Psoas muscle (tissue), 8 donors: ENCODE data around the gene LRRC46. TPM values are rescaled to one million over a fixed set of nuclear protein-coding genes. Genes with fewer than 3 reads are reported as not detected.

Experiments used
- ATAC-seq, 4 donors: fragments of 200-7000 bp; cut with Tn5 transposase; one replicate each; pipeline ENCODE4 v1.9.1; 2020; ENCODE audit warnings: moderate library complexity in 3 of 4, mild to moderate bottlenecking in 2 of 4
- DNase-seq, 2 donors: peaks; one replicate each; pipeline ENCODE4 v3.0.0-alpha.2; 2020
- H3K27ac ChIP-seq: fragments of 200-600 bp; one replicate; pipeline ENCODE4 v1.8.0; 2022
- H3K27me3 ChIP-seq, 3 donors: fragments of 200-600 bp in 1 of 3; one replicate each; pipeline versions ENCODE4 v1.6.1 to v1.8.0; 2013 to 2022; ENCODE audit warnings: low read length in 2 of 3, mild to moderate bottlenecking in 2 of 3, moderate library complexity in 1 of 3; ENCODE audit not compliant: insufficient read depth in 3 of 3
- H3K36me3 ChIP-seq, 2 donors: fragments of 200-600 bp in 1 of 2; one replicate each; pipeline versions ENCODE4 v1.6.1 to v1.8.0; 2013 to 2022; ENCODE audit warnings: low read depth in 1 of 2, mild to moderate bottlenecking in 1 of 2, moderate library complexity in 1 of 2; ENCODE audit not compliant: insufficient read depth in 1 of 2
- H3K4me1 ChIP-seq: fragments of 200-600 bp; one replicate; pipeline ENCODE4 v1.8.0; 2022
- H3K4me3 ChIP-seq: fragments of 200-600 bp; one replicate; pipeline ENCODE4 v1.8.0; 2022; ENCODE audit warnings: mild to moderate bottlenecking
- H3K9me3 ChIP-seq: fragments of 200-600 bp; one replicate; pipeline ENCODE4 v1.8.0; 2022
- WGBS, 3 donors: extraction: QIAGEN DNeasy Blood & Tissue Kit; methylation state at CpG; one replicate each; pipeline versions ENCODE4 v1.1.6 to v1.1.7; 2013; 5-methylcytosine and 5-hydroxymethylcytosine counted together
- intact Hi-C, 2 donors: fragments of 100-400 bp; cut with DNase I; formaldehyde crosslinking; loops; one replicate each; pipeline versions ENCODE4 v1.11.0 to v1.14.2; 2022
- polyA plus RNA-seq, 3 donors: library from polyadenylated mRNA; stranded (reverse); fragments of 200-250 nt; gene quantifications; one replicate each; pipeline ENCODE4 v1.2.3, GENCODE V29; 2013
- total RNA-seq, 4 donors: library from RNA; stranded (reverse); fragmentation: NEBNext Ultra II Directional in 2 of 4; extraction: Animal tissue kit (Norgen Biotek cat#: 25700) in 2 of 4; gene quantifications; one replicate each; pipeline versions ENCODE4 v1.2.1 to v1.2.4, GENCODE V29; 2021 to 2023
- TF ChIP-seq, protein P1 (sequence below): fragments of 200-600 bp; IDR thresholded peaks from one replicate; pipeline ENCODE4 v1.8.0; 2022; ENCODE audit warnings: antibody characterized with exemption
- donor health status: healthy with polysubstance abuse.
- donor health status: DM: no; HTN: no; CAD: no; lungs with moderate emphysema.
- donor health status: Bipolar disorder and iron deficiency.
- donor health status: healthy.
- donor health status: DM: yes; HTN: yes; CAD: no.
- donor health status: DM: no; HTN: no; CAD: no.
- donor health status: DM: no; HTN: no; CAD: no.
- donor health status: DM: yes; HTN: yes; CAD: no.

Gene LRRC46
- total and polyA plus RNA-seq, 7 donors: 0.08 to 0.54 (median 0.22) TPM; not detected in 2

DNA sequence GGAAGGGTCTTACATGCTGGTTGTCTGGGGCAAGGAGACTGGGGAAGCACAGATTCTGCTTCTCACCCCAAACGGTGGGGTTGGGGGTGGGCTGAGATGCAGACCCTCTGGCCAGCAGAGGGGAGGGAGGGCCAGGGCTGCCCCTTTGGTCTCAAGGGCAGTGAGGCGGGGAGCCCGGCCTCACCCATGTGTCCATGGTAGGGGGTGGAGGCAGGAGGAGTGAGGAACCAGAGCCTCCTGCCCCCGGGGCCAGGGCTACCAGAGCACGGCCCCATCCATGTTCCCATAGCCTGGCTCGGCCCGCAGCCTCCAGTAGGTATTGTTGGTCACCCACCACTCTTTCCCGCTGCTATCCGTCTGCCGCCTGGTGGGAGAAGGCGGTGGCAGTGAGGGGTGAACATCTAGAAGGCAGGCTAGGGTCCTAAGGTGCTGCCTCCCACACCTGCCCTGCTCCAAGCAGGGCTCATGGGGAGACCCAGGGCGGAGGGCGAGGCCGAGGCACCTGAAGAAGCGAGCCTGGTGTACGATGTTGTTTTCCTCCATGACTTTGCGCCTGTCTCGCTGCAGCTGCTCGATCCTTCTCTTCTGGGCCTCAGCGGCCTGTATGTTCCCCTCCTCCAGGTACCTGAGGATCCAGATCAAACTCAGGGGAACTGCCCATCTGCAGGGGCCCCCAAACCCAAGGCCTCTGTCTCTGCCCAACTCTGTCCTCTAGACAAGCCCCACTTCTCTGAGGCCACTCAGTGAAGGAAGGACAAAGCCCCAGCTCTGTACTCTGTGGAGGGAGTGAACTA is 23.2 kb upstream of the LRRC46 start:
- H3K27ac ChIP-seq: peak overlapping the region; percentile 92
- H3K9me3 ChIP-seq: no peaks in the 10 kb centered on the region
- TF ChIP-seq, protein P1, sequence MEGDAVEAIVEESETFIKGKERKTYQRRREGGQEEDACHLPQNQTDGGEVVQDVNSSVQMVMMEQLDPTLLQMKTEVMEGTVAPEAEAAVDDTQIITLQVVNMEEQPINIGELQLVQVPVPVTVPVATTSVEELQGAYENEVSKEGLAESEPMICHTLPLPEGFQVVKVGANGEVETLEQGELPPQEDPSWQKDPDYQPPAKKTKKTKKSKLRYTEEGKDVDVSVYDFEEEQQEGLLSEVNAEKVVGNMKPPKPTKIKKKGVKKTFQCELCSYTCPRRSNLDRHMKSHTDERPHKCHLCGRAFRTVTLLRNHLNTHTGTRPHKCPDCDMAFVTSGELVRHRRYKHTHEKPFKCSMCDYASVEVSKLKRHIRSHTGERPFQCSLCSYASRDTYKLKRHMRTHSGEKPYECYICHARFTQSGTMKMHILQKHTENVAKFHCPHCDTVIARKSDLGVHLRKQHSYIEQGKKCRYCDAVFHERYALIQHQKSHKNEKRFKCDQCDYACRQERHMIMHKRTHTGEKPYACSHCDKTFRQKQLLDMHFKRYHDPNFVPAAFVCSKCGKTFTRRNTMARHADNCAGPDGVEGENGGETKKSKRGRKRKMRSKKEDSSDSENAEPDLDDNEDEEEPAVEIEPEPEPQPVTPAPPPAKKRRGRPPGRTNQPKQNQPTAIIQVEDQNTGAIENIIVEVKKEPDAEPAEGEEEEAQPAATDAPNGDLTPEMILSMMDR: no peak
- no peak overlapping the region for H3K4me3 ChIP-seq
- H3K36me3 ChIP-seq: peaks cover 0 to 60% of the 10 kb centered on the region in 2 donors
- intact Hi-C loops: loop anchor here in 1 of 2 donors (5.0 to 10.0 kb wide), 2 partner anchors 111 to 143 kb away; no protein-coding TSS in a partner anchor
- H3K4me1 ChIP-seq: peaks cover 48% of the 10 kb centered on the region
- WGBS, 3 donors: 86 to 92% (median 87%) methylated on average over 18 to 20 of the region's 20 CpGs
- ATAC-seq: no peak
- no peaks in the 10 kb centered on the region for H3K27me3 ChIP-seq
- DNase-seq: no peak

DNA sequence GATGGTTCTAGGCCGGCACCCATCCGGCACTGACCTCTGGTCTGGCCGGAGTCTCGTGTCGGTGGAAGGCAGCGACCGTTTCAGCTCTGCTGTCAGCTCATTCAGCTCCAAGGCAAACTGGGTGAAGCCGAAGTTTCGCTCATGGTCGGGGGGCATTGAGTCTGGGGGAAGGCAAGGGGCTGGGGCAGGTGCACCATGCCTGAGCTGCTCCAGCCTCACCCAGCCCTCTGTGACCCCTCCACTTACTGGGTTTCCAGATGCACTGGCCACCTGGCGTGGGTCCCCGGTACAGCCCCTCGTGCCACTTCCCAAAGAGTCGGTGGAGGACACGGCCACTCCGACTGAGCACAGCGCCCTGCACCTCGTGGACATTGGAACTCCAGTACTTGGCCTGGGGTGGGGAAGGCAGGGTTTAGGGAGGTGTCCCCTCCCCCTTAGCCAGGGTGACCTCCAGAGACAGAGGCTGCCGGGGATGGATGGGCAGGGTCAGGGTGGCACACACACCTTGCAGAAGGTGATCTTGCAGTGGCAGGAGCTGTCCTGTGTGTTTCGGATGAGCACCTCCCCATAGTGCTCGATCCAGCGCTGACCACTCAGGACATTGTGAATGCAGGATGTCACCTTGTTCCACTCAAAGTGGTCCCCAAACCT is 22.5 kb upstream of the LRRC46 start:
- peak overlapping the region; percentile 92 for H3K27ac ChIP-seq
- H3K4me3 ChIP-seq: no peak overlapping the region
- no peaks in the 10 kb centered on the region for H3K27me3 ChIP-seq
- no peaks in the 10 kb centered on the region for H3K9me3 ChIP-seq
- peaks cover 48% of the 10 kb centered on the region for H3K4me1 ChIP-seq
- TF ChIP-seq, protein P1: no peak
- peaks cover 0 to 67% of the 10 kb centered on the region in 2 donors for H3K36me3 ChIP-seq
- intact Hi-C loops: loop anchor here in 1 of 2 donors (5.0 to 10.0 kb wide), 2 partner anchors 112 to 144 kb away; no protein-coding TSS in a partner anchor
- ATAC-seq (no peak), DNase-seq (no peak)
- WGBS, 3 donors: 88 to 96% (median 94%) methylated on average over 22 of the region's 22 CpGs

DNA sequence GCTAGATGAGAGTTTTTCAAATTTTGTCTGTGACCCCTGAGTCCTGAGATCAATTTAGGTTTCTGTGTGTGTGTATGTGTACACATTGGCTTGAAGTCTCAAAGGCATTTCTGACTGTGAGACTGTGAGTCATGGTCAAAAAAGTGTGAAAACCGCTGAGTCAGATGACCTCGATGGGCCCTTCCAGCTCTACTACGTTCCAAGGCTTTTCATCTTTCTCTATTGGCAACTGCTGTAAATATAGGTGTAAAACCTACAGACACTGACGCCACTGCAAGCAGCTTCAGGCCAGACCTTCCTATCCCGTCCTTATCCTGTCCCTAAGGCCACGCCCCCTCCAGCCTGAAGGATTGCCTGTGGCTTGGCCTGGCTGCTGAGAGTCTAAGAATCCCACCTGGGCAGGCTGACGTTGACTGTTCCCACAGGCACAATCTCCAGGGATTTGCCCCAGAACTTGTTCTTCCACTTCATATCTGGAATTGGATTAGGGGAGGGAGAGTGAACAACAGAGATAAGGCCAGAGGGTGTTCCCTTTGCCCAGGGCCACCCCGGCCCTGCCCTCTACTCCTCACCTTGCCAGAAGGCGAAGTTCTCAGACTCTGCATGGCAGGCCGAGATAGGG is 21.2 kb upstream of the LRRC46 start:
- H3K27me3 ChIP-seq: no peaks in the 10 kb centered on the region
- peaks cover 0 to 81% of the 10 kb centered on the region in 2 donors for H3K36me3 ChIP-seq
- no peak for DNase-seq
- H3K4me3 ChIP-seq: no peak overlapping the region
- ATAC-seq: peak; percentile 33 to 57 (median 38)
- H3K27ac ChIP-seq: peak overlapping the region; percentile 92
- intact Hi-C loops: no loop called here
- TF ChIP-seq, protein P1: no peak
- 54 to 77% (median 55%) methylated on average over 10 of the region's 10 CpGs for WGBS, 3 donors
- H3K4me1 ChIP-seq: peaks cover 48% of the 10 kb centered on the region
- H3K9me3 ChIP-seq: no peaks in the 10 kb centered on the region

DNA sequence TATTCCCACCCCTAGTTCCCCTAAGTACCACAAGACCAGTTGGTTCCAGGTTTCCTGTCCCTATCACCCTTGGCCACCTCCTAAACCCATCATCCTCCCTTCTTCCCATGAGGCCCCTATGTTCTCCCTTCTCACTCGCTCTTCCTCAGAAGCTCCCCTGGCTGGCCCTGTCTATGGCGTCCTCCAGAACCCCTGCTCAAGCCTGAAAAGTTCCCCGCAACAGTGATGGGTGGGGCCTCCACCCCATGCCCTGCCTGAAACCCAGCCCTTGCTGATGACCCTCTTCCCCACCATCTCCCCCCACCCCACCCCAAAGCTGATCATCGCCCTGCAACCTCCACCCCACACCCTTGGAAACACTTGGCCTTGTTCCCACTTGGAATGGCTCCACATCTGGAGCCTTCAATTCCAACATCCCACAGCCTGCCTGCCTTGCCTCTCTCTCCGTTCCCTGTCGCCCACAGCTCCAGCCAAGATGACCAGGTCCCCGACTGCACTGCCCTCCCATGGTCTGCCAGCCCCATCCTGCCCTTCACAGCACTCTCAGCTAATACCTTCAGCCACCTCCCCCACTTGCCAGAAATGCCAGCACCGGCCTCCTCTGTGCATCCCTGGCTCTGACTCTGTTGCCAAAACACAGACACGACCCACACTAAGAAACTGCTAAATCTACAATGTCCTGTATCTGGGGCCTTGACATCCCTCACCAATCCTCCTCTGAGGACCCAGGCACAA is 20.4 kb upstream of the LRRC46 start:
- H3K36me3 ChIP-seq: peaks cover 0 to 88% of the 10 kb centered on the region in 2 donors
- H3K4me3 ChIP-seq: no peak overlapping the region
- TF ChIP-seq, protein P1: no peak
- 54 to 76% (median 56%) methylated on average over 9 of the region's 9 CpGs for WGBS, 3 donors
- ATAC-seq (no peak), DNase-seq (no peak)
- H3K9me3 ChIP-seq: no peaks in the 10 kb centered on the region
- peaks cover 43% of the 10 kb centered on the region for H3K4me1 ChIP-seq
- intact Hi-C loops: no loop called here
- H3K27ac ChIP-seq: peak overlapping the region; percentile 92
- no peaks in the 10 kb centered on the region for H3K27me3 ChIP-seq
